Measurements from ENCODE around the gene SLC10A3.

SLC10A3 gene

DNA sequence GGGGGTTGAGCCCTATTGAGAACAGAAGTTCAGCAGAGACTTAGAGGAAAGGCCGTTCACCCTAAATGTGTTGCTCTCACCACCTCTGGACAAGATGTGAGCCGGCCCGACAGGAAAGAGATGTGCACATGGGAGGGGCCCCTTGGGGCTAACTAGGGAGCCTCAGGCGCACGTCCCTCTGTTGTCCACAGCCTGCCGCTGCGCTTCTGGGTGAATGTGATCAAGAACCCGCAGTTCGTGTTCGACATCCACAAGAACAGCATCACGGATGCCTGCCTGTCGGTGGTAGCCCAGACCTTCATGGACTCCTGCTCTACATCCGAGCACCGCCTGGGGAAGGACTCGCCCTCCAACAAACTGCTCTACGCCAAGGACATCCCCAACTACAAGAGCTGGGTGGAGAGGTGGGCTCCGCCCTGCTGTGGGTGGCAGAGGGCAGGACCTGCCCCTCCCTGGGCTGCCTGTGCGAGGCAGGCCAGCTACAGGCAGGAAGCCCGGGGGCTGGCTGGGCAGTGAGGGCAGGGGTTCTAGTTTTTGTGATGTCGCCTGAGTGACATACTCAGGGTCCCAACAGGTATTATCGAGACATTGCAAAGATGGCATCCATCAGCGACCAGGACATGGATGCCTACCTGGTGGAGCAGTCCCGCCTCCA is 19.4 kb downstream of the SLC10A3 start:
- H3K4me3 ChIP-seq (ENCODE audit: low read depth, low read length) = no peak overlapping the region
- TF ChIP-seq, protein P1, sequence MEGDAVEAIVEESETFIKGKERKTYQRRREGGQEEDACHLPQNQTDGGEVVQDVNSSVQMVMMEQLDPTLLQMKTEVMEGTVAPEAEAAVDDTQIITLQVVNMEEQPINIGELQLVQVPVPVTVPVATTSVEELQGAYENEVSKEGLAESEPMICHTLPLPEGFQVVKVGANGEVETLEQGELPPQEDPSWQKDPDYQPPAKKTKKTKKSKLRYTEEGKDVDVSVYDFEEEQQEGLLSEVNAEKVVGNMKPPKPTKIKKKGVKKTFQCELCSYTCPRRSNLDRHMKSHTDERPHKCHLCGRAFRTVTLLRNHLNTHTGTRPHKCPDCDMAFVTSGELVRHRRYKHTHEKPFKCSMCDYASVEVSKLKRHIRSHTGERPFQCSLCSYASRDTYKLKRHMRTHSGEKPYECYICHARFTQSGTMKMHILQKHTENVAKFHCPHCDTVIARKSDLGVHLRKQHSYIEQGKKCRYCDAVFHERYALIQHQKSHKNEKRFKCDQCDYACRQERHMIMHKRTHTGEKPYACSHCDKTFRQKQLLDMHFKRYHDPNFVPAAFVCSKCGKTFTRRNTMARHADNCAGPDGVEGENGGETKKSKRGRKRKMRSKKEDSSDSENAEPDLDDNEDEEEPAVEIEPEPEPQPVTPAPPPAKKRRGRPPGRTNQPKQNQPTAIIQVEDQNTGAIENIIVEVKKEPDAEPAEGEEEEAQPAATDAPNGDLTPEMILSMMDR (IDR thresholded peaks at IDR 0.05; ENCODE audit: low read depth, low read length) = no peak
- in situ Hi-C loops (cut with HindIII; ENCODE audit: low sequenced_read_pairs) = no loop called here
- DNase-seq (ENCODE audit: low read depth, low spot score) = no peak

DNA sequence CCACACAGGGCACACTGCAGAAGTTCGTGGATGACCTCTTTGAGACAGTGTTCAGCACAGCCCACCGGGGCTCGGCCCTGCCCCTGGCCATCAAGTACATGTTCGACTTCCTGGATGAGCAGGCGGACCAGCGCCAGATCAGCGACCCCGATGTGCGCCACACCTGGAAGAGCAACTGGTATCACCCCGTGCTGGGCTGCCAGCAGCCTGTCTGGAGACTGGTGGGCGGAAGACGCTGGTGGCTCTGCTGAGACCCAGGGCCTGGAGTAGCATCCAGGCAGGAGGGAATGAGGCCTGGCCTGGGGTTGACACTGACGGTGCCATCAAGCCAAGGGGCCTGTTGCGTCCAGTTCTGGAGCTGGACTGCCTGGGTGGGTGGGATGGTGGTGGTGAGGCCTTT is 20.0 kb downstream of the SLC10A3 start:
- TF ChIP-seq, protein P1 (IDR thresholded peaks at IDR 0.05; ENCODE audit: low read depth, low read length) = no peak
- no peak overlapping the region for H3K4me3 ChIP-seq (ENCODE audit: low read depth, low read length)
- DNase-seq (ENCODE audit: low read depth, low spot score) = no peak
- in situ Hi-C loops (cut with HindIII; ENCODE audit: low sequenced_read_pairs) = no loop called here

DNA sequence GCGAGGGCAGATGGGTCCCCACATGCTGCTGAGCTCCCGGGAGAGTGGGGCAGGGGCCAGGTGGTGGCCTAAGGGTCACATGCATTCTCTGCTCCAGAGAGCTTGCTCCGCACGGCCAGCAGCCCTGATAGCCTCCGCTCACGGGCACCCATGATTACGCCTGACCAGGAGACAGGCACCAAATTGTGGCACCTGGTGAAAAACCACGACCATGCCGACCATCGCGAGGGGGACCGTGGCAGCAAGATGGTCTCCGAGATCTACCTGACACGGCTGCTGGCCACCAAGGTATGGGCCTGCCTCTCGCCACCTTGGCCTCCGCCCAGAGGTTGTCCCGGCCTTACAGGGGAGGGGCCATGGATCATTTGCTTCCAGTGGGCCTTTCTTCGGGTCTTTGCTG is 20.5 kb downstream of the SLC10A3 start:
- TF ChIP-seq, protein P1 (IDR thresholded peaks at IDR 0.05; ENCODE audit: low read depth, low read length) = no peak

DNA sequence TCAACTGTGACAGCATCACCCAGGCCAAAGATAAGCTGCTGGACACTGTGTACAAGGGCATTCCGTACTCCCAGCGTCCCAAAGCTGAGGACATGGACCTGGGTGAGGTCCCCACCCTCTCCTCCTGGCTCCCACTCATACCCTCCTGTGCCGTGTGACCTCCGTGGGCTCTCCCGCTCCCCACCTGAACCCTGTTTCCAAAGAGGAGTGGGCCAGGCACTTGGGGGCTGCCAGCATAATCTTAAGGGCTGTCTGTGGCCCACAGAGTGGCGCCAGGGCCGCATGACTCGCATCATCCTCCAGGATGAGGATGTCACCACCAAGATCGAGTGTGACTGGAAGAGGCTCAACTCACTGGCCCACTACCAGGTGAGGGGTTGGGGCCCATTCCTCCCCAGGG is 21.3 kb downstream of the SLC10A3 start:
- H3K4me3 ChIP-seq (ENCODE audit: low read depth, low read length) = no peak overlapping the region
- DNase-seq (ENCODE audit: low read depth, low spot score) = no peak
- TF ChIP-seq, protein P1 (IDR thresholded peaks at IDR 0.05; ENCODE audit: low read depth, low read length) = no peak
- in situ Hi-C loops (cut with HindIII; ENCODE audit: low sequenced_read_pairs) = no loop called here

More for the DNA sequence above, 20.5 kb downstream of the SLC10A3 start:
- no peak overlapping the region for H3K4me3 ChIP-seq (ENCODE audit: low read depth, low read length)
- in situ Hi-C loops (cut with HindIII; ENCODE audit: low sequenced_read_pairs) = no loop called here
- DNase-seq (ENCODE audit: low read depth, low spot score) = no peak

DNA sequence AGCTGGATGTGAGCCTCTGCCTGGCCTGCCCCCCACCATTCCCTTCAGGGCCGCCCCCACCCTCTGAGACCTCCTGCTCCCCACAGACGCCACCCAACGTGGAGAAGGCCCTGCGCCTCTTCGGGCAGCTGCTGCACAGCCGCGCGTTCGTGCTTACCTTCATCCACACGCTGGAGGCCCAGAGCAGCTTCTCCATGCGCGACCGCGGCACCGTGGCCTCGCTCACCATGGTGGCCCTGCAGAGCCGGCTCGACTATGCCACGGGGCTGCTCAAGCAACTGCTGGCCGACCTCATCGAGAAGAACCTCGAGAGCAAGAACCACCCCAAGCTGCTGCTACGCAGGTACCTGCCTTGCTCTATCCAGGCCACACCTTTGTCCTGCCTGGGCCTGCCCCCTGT is 22.2 kb downstream of the SLC10A3 start:
- TF ChIP-seq, protein P1 (IDR thresholded peaks at IDR 0.05; ENCODE audit: low read depth, low read length) = no peak
- DNase-seq (ENCODE audit: low read depth, low spot score) = no peak
- no peak overlapping the region for H3K4me3 ChIP-seq (ENCODE audit: low read depth, low read length)
- in situ Hi-C loops (cut with HindIII; ENCODE audit: low sequenced_read_pairs) = no loop called here

DNA sequence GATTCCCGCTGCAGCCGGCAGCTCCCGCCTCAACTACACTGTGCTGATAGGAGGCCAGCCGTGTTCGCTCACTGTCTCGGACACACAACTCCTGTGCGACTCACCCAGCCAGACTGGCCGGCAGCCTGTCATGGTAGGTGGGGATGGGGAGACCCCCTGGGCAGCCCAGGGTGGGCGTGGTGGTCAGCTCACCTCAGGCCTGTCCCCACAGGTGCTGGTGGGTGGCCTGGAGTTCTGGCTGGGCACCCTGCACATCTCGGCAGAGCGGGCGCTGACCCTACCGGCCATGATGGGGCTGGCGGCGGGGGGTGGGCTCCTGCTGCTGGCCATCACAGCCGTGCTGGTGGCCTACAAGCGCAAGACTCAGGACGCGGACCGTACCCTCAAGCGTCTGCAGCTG is 22.9 kb downstream of the SLC10A3 start:
- no peak overlapping the region for H3K4me3 ChIP-seq (ENCODE audit: low read depth, low read length)
- TF ChIP-seq, protein P1 (IDR thresholded peaks at IDR 0.05; ENCODE audit: low read depth, low read length) = no peak
- no peak for DNase-seq (ENCODE audit: low read depth, low spot score)
- in situ Hi-C loops (cut with HindIII; ENCODE audit: low sequenced_read_pairs) = no loop called here
